NAMALWA (cell line): ENCODE results near the gene AGGF1.
"Not testable (repeated sequence)": the region's sequence is repeated elsewhere in the genome, so short reads cannot be mapped to it uniquely, and the experiment has no call there.

ENCODE experiments used
- DNase-seq: peaks from one replicate; pipeline ENCODE4 v3.0.0-alpha.2; 2015; ENCODE audit warnings: low spot score

Gene AGGF1

DNA sequence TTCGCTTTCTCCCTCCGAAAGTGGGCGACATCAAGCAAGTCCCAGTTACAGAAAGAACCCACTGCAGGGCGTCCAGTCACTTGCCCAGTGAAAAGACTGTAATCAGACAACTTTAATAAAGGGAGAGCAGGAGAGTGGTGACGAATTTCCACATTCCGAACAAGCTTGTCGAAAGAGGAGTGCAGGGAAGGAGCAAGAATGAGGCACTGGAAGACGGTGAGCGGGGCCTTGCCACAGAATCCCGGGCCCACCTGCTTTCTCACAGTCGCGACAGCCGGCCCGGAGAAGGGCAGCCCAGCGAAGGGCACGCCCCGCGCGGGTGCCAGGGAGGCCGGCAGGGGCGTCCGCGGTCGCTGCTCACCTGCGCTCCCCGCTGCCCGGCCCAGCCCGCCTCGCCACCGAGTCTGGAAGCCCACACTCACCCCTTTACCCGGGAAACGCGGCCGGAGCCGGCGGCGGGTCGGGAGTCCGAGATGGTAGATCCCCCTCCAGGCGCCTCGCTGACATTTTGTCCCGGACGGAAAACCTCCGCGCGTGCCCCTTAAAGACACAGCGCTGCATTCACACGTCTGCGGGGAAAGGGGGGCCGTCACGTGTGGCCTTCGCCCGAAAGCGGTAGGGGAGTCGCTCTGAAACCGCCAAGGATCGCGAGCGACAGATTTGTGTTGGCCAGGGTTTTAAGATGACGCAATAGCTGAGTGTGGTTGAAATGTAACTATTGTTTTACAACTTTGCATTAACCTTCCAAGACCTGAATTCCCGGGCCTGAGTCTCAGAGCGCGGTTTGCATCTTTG lies 56.7 kb downstream of the AGGF1 start, which contains the start of gene ZBED3:
Gene ZBED3 (minus strand): TSS at position 597 of the 795 bp plus-strand sequence. CDS start 9,407 bp downstream, outside the sequence.
- peak; percentile 90 for DNase-seq

DNA sequence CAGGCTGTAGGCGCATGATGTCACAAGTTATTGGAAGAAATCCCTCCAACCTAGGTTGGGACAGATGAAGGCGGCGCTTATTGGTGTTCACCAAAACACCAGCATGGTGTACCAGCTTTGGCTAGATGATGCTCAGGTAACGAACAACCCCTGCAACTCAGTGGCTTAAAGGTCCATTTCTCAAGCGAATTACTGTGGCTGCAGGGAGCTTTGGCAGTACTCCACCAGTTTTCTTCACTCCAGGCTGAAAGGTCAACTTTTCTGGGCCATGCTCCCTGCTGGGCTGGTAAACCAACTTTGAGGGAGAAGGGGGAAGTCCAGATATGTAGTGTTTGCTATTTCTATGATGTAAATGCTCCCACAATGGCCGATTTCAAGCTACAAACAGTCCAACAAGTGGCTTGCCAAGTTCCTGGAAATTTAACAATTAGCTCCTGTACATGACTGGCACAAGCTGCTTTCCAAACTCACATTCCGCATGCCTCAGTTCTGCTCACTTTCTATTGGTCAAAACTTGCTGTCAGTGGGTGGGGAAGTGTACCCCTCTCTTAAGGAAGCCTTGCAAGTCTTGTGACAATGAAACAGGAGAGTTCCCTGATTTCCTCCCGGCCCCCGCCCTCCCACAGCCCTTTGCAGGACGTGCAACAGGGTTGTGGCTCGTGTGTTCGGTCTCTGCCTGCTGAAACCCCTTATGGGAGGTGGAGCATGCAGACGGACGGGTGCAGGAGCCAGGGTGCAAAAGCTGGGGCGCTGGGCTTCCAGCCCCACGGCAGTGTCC lies 57.5 kb downstream of the AGGF1 start:
- no peak for DNase-seq

DNA sequence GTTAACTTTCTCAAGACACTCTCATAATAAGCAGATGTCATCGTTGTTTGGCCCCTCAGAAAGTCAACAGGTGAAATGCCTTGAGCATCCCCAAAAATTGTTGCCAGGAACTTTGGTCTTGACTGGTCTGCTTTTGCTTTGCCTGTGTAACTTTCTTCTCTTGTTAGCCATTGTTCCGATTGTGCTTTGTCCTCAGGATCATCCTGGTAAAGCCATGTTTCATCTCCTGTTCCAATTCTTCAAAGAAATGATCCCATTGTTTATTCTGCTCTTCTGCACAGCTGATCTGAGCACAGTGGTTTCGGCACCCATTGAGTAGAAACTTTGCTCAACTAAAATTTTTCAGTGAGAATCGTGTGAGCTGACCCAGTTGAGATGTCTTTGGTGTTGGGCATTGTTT lies 65.0 kb downstream of the AGGF1 start:
- DNase-seq = no peak

DNA sequence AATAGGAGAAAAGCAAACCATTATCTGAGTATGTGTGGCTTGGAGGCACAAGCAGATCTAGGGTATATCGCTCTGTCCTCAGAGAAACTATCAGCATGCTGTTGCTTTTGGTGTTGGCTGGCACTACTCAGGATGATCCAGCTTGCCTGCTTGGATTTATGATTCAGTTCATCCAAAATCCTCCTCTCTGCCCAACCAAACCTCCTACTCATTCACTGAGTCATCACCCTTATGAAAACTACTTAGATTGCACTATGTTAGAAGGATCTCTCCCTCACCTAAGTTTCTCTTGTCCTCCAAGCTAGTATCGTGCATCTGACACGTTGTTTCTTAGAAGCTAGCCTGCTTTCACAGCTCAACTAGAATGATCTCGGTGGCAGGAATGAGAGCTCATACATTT lies 71.1 kb downstream of the AGGF1 start:
- DNase-seq = no peak

DNA sequence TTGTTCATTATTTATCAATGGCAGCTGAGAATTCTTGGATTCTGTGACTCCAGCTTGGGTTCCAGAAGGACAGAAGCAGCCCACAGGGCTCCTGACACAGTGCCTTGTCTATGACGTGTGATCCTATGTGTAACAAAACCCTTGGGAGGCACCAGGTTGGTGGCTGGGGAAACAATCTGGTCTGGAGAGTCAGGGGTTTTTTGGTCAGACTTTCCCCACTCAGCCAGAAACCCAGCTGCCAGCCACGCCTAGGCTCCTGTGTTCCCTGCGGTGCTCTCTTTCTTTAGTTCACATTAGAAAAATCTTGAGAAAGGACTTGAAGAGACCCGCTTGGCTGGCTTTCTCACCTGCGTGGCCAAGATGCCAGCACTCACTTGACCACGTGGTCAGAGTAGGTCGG lies 72.3 kb downstream of the AGGF1 start:
- DNase-seq = no peak

GRCh38 chr5:77103457-77103856 lies 73.3 kb downstream of the AGGF1 start:
- no peak for DNase-seq

DNA sequence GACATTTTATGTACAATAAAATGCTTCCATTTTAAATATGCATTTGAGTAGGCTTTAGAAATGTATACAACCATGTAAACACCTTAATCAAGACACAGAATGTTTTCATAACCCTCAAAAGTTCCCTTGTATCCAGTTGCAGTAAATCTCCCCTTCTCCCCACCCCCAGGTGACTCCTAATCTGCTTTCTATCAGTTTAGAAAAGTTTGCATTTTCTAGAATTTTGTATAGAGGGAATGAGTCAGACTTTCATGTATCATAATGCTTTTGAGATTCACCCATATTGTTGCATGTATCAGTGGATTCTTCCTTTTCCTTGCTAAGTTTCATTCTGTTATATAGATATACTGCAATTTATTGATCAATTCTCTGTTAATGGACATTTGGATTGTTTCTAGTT lies 74.6 kb downstream of the AGGF1 start:
- no peak for DNase-seq

GRCh38 chr5:77107035-77107434 lies 76.8 kb downstream of the AGGF1 start:
- DNase-seq = not testable (repeated sequence)
